Loucy (cell line): ENCODE results near the gene FEN1.

Experiments used
- H2AFZ ChIP-seq: fragments of 200-600 bp; sonication (generic); 2 replicates; pipeline ENCODE4 v1.6.0; 2016; ENCODE audit warnings: antibody characterized with exemption, mild to moderate bottlenecking, low read length, moderate library complexity
- H3F3A ChIP-seq: fragments of 200-600 bp; 2 replicates; pipeline ENCODE4 v1.6.0; 2016; ENCODE audit warnings: antibody characterized with exemption, low read depth, mild to moderate bottlenecking
- H3K27me3 ChIP-seq: fragments of 200-600 bp; sonication (generic); 2 replicates; pipeline ENCODE4 v1.6.1; 2014; ENCODE audit warnings: low read length, mild to moderate bottlenecking; ENCODE audit not compliant: insufficient read depth, poor library complexity, severe bottlenecking
- H3K36me3 ChIP-seq: fragments of 200-600 bp; sonication (generic); 2 replicates; pipeline ENCODE4 v1.6.1; 2016; ENCODE audit warnings: low read length; ENCODE audit not compliant: insufficient read depth
- H3K4me1 ChIP-seq: fragments of 200-600 bp; sonication (generic); 2 replicates; pipeline ENCODE4 v1.5.1; 2014; ENCODE audit warnings: low read length, mild to moderate bottlenecking; ENCODE audit not compliant: insufficient read depth, poor library complexity, severe bottlenecking
- H3K4me2 ChIP-seq: fragments of 200-600 bp; sonication (generic); 2 replicates; pipeline ENCODE4 v1.6.0; 2014; ENCODE audit warnings: antibody characterized with exemption, low read length, low read depth, mild to moderate bottlenecking; ENCODE audit not compliant: poor library complexity, severe bottlenecking
- H3K4me3 ChIP-seq: fragments of 200-600 bp; sonication (generic); 2 replicates; pipeline ENCODE4 v1.5.1; 2014; ENCODE audit warnings: low read length, mild to moderate bottlenecking, mixed read lengths; ENCODE audit not compliant: poor library complexity, severe bottlenecking
- H3K79me2 ChIP-seq: fragments of 200-600 bp; sonication (generic); 2 replicates; pipeline ENCODE4 v1.6.1; 2014; ENCODE audit warnings: low read length; ENCODE audit not compliant: insufficient read depth
- H3K9ac ChIP-seq: fragments of 200-600 bp; sonication (generic); 2 replicates; pipeline ENCODE4 v1.6.0; 2014; ENCODE audit warnings: mild to moderate bottlenecking, low read depth, low read length, moderate library complexity; ENCODE audit not compliant: poor library complexity, severe bottlenecking
- H3K9me2 ChIP-seq: fragments of 200-600 bp; sonication (generic); replicated peaks from 2 replicates; pipeline ENCODE4 v1.6.1; 2016; ENCODE audit warnings: low read depth, low read length, mixed read lengths
- H3K9me3 ChIP-seq: fragments of 200-600 bp; sonication (generic); 2 replicates; pipeline ENCODE4 v1.6.1; 2014; ENCODE audit warnings: mild to moderate bottlenecking, antibody characterized with exemption, low read length, low read depth; ENCODE audit not compliant: insufficient read depth
- H4K20me1 ChIP-seq: fragments of 200-600 bp; sonication (generic); 2 replicates; pipeline ENCODE4 v1.6.0; 2014; ENCODE audit warnings: antibody characterized with exemption, low read length, mild to moderate bottlenecking; ENCODE audit not compliant: insufficient read depth, poor library complexity, severe bottlenecking
- EZH2phosphoT487 ChIP-seq: fragments of 200-600 bp; IDR thresholded peaks from 2 replicates; pipeline ENCODE4 v1.6.1; 2018; ENCODE audit warnings: antibody characterized with exemption, mild to moderate bottlenecking, moderate library complexity, borderline replicate concordance
- TF ChIP-seq, protein P1 (sequence below): fragments of 200-600 bp; sonication (generic); conservative IDR thresholded peaks from 2 replicates; pipeline ENCODE4 v1.5.1; 2014; ENCODE audit warnings: mild to moderate bottlenecking, antibody characterized with exemption, low read length

The FEN1 gene

GRCh38 chr11:61747192-61747966 lies 45.3 kb upstream of the FEN1 start:
- H3K9me2 ChIP-seq: no peaks in the 10 kb centered on the region
- H3K9me3 ChIP-seq: no peaks in the 10 kb centered on the region
- H3K4me2 ChIP-seq: no peak overlapping the region
- TF ChIP-seq, protein P1, sequence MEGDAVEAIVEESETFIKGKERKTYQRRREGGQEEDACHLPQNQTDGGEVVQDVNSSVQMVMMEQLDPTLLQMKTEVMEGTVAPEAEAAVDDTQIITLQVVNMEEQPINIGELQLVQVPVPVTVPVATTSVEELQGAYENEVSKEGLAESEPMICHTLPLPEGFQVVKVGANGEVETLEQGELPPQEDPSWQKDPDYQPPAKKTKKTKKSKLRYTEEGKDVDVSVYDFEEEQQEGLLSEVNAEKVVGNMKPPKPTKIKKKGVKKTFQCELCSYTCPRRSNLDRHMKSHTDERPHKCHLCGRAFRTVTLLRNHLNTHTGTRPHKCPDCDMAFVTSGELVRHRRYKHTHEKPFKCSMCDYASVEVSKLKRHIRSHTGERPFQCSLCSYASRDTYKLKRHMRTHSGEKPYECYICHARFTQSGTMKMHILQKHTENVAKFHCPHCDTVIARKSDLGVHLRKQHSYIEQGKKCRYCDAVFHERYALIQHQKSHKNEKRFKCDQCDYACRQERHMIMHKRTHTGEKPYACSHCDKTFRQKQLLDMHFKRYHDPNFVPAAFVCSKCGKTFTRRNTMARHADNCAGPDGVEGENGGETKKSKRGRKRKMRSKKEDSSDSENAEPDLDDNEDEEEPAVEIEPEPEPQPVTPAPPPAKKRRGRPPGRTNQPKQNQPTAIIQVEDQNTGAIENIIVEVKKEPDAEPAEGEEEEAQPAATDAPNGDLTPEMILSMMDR: peak; percentile 90
- no peak for TF ChIP-seq EZH2phosphoT487
- H3K4me3 ChIP-seq: no peak overlapping the region
- no peaks in the 10 kb centered on the region for H3K4me1 ChIP-seq
- no peak overlapping the region for H3K9ac ChIP-seq
- no peaks in the 10 kb centered on the region for H4K20me1 ChIP-seq
- H3K36me3 ChIP-seq: no peaks in the 10 kb centered on the region
- H3K27me3 ChIP-seq: no peaks in the 10 kb centered on the region
- H3K79me2 ChIP-seq: no peaks in the 10 kb centered on the region
- H3F3A ChIP-seq: no peaks in the 10 kb centered on the region
- no peak overlapping the region; the same call in 1 of the 2 replicates for H2AFZ ChIP-seq

GRCh38 chr11:61747967-61748285 lies 44.8 kb upstream of the FEN1 start:
- Histone ChIP-seq H3K9me3 (no peaks in the 10 kb centered on the region), H3K9me2 (no peaks in the 10 kb centered on the region), H3F3A (no peaks in the 10 kb centered on the region), H3K79me2 (no peaks in the 10 kb centered on the region), H4K20me1 (no peaks in the 10 kb centered on the region), H2AFZ (no peak overlapping the region; the same call in 1 of the 2 replicates), H3K9ac (no peak overlapping the region), H3K27me3 (no peaks in the 10 kb centered on the region), H3K4me3 (no peak overlapping the region), H3K4me1 (no peaks in the 10 kb centered on the region), H3K36me3 (no peaks in the 10 kb centered on the region), H3K4me2 (no peak overlapping the region)
- no peak for TF ChIP-seq EZH2phosphoT487
- TF ChIP-seq, protein P1: 0 out of 2 replicates have a peak, but pooled peaks have one; percentile 28

GRCh38 chr11:61749591-61750217 lies 43.0 kb upstream of the FEN1 start:
- Histone ChIP-seq H3K36me3 (no peaks in the 10 kb centered on the region), H3K9me2 (no peaks in the 10 kb centered on the region), H3F3A (no peaks in the 10 kb centered on the region), H3K9me3 (no peaks in the 10 kb centered on the region), H3K9ac (no peak overlapping the region), H3K4me2 (no peak overlapping the region), H3K4me3 (no peak overlapping the region), H3K4me1 (no peaks in the 10 kb centered on the region), H3K79me2 (no peaks in the 10 kb centered on the region), H3K27me3 (no peaks in the 10 kb centered on the region), H2AFZ (no peak overlapping the region), H4K20me1 (no peaks in the 10 kb centered on the region)
- TF ChIP-seq, protein P1: no peak
- TF ChIP-seq EZH2phosphoT487: no peak
